Measurements from ENCODE around the gene SPECC1. TPM values are rescaled to one million over a fixed set of nuclear protein-coding genes. Genes with fewer than 3 reads are reported as not detected.

SPECC1 gene
- total RNA-seq, 1 donor from 2014 or later = 83.0 TPM

DNA sequence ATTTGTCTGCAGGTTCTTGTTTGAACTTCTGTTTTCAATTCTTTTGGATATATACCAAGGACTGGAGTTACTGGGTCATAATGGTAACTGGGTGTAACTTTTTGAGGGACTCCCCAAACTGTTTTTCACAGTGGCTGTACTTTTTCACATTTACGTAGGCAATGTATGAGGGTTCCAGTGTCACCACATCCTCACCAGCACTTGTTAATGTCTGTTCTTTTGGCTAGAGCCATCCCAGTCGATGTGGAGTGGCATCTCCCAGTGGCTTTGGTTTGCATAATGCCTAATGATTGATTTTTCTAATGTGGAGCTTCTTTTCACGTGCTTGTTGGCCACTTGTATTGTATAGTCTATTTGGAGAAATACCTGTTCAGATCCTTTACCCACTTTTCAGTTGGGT lies 59.3 kb downstream of the SPECC1 start:
- no peak for FAIRE-seq
- H3K4me1 Mint-ChIP-seq (ENCODE audit: low read depth, unreplicated experiment) = peaks cover 16% of the 10 kb centered on the region
- no peaks in the 10 kb centered on the region for H3K36me3 ChIP-seq (ENCODE audit: insufficient read depth, low read length)

GRCh38 chr17:20071824-20072691 lies 62.9 kb downstream of the SPECC1 start:
- FAIRE-seq = no peak
- Histone ChIP-seq H3K9ac (ENCODE audit: low read length) (no peak overlapping the region), H3K27ac (ENCODE audit: low read depth, low read length) (no peak overlapping the region), H4K20me1 (ENCODE audit: insufficient read depth, low read length) (no peaks in the 10 kb centered on the region), H2AFZ (ENCODE audit: low read depth, low read length) (no peak overlapping the region), H3K4me1 (ENCODE audit: insufficient read depth, low read length) (peaks cover 10% of the 10 kb centered on the region), H3K4me3 (ENCODE audit: insufficient read depth, low read depth, low read length) (no peak overlapping the region), H3K9me3 (ENCODE audit: insufficient read depth, low read depth, low read length) (no peaks in the 10 kb centered on the region), H3K27me3 (ENCODE audit: insufficient read depth, low read length) (no peaks in the 10 kb centered on the region), H3K36me3 (ENCODE audit: insufficient read depth, low read length) (no peaks in the 10 kb centered on the region), H3K4me2 (ENCODE audit: low read length) (no peak overlapping the region), H3K79me2 (ENCODE audit: insufficient read depth, low read length) (no peaks in the 10 kb centered on the region)
- no peak for TF ChIP-seq EZH2 (IDR thresholded peaks at IDR 0.05; ENCODE audit: insufficient read depth, low read length)
- TF ChIP-seq, protein P1, sequence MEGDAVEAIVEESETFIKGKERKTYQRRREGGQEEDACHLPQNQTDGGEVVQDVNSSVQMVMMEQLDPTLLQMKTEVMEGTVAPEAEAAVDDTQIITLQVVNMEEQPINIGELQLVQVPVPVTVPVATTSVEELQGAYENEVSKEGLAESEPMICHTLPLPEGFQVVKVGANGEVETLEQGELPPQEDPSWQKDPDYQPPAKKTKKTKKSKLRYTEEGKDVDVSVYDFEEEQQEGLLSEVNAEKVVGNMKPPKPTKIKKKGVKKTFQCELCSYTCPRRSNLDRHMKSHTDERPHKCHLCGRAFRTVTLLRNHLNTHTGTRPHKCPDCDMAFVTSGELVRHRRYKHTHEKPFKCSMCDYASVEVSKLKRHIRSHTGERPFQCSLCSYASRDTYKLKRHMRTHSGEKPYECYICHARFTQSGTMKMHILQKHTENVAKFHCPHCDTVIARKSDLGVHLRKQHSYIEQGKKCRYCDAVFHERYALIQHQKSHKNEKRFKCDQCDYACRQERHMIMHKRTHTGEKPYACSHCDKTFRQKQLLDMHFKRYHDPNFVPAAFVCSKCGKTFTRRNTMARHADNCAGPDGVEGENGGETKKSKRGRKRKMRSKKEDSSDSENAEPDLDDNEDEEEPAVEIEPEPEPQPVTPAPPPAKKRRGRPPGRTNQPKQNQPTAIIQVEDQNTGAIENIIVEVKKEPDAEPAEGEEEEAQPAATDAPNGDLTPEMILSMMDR (IDR thresholded peaks at IDR 0.05; ENCODE audit: insufficient read depth, low read depth, low read length) = no peak
- no peaks in the 10 kb centered on the region for H3K36me3 Mint-ChIP-seq (ENCODE audit: low read depth, unreplicated experiment)
- no peak overlapping the region for H3K4me3 Mint-ChIP-seq (ENCODE audit: unreplicated experiment)
- no peak for DNase-seq (ENCODE audit: low read depth)
- no peaks in the 10 kb centered on the region for H3K9me3 Mint-ChIP-seq (ENCODE audit: unreplicated experiment)
- peaks cover 17% of the 10 kb centered on the region for H3K4me1 Mint-ChIP-seq (ENCODE audit: low read depth, unreplicated experiment)
- H3K27me3 Mint-ChIP-seq (ENCODE audit: low read depth, unreplicated experiment) = no peaks in the 10 kb centered on the region
- H3K27ac Mint-ChIP-seq (ENCODE audit: unreplicated experiment) = no peak overlapping the region

More for the DNA sequence above, 59.3 kb downstream of the SPECC1 start:
- H3K9ac ChIP-seq (ENCODE audit: low read length) = no peak overlapping the region
- no peak overlapping the region for H2AFZ ChIP-seq (ENCODE audit: low read depth, low read length)
- no peaks in the 10 kb centered on the region for H3K27me3 Mint-ChIP-seq (ENCODE audit: low read depth, unreplicated experiment)
- peaks cover 2% of the 10 kb centered on the region for H3K36me3 Mint-ChIP-seq (ENCODE audit: low read depth, unreplicated experiment)
- no peaks in the 10 kb centered on the region for H3K9me3 Mint-ChIP-seq (ENCODE audit: unreplicated experiment)
- TF ChIP-seq, protein P1 (IDR thresholded peaks at IDR 0.05; ENCODE audit: insufficient read depth, low read depth, low read length) = no peak
- no peak for TF ChIP-seq EZH2 (IDR thresholded peaks at IDR 0.05; ENCODE audit: insufficient read depth, low read length)
- H4K20me1 ChIP-seq (ENCODE audit: insufficient read depth, low read length) = no peaks in the 10 kb centered on the region
- H3K79me2 ChIP-seq (ENCODE audit: insufficient read depth, low read length) = no peaks in the 10 kb centered on the region
- no peak overlapping the region for H3K4me3 Mint-ChIP-seq (ENCODE audit: unreplicated experiment)
- H3K27ac Mint-ChIP-seq (ENCODE audit: unreplicated experiment) = no peak overlapping the region
- no peaks in the 10 kb centered on the region for H3K27me3 ChIP-seq (ENCODE audit: insufficient read depth, low read length)
- DNase-seq (ENCODE audit: low read depth) = no peak
- H3K9me3 ChIP-seq (ENCODE audit: insufficient read depth, low read depth, low read length) = no peaks in the 10 kb centered on the region
- peaks cover 33% of the 10 kb centered on the region for H3K4me1 ChIP-seq (ENCODE audit: insufficient read depth, low read length)
- H3K27ac ChIP-seq (ENCODE audit: low read depth, low read length) = no peak overlapping the region
- no peak overlapping the region for H3K4me3 ChIP-seq (ENCODE audit: insufficient read depth, low read depth, low read length)
- H3K4me2 ChIP-seq (ENCODE audit: low read length) = no peak overlapping the region

DNA sequence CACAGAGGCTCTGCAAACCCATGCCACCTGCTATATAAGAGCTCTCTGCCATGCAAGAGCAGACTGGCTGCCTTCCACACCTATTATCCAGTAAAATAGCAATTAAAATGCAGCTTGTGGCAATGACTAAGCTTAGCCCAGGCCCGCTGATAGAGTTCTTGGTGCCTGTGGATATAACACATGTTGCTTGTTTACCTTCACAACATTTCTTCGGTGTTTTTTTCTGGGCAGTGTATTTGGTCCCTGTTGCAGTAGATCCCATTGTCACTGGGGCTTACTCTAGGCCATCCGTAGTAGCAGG lies 63.5 kb downstream of the SPECC1 start:
- TF ChIP-seq, protein P1 (IDR thresholded peaks at IDR 0.05; ENCODE audit: insufficient read depth, low read depth, low read length) = no peak
- TF ChIP-seq EZH2 (IDR thresholded peaks at IDR 0.05; ENCODE audit: insufficient read depth, low read length) = no peak
- Histone ChIP-seq H3K27ac (ENCODE audit: low read depth, low read length) (no peak overlapping the region), H2AFZ (ENCODE audit: low read depth, low read length) (no peak overlapping the region), H4K20me1 (ENCODE audit: insufficient read depth, low read length) (no peaks in the 10 kb centered on the region), H3K9me3 (ENCODE audit: insufficient read depth, low read depth, low read length) (no peaks in the 10 kb centered on the region), H3K36me3 (ENCODE audit: insufficient read depth, low read length) (no peaks in the 10 kb centered on the region), H3K4me3 (ENCODE audit: insufficient read depth, low read depth, low read length) (no peak overlapping the region), H3K4me2 (ENCODE audit: low read length) (no peak overlapping the region), H3K27me3 (ENCODE audit: insufficient read depth, low read length) (no peaks in the 10 kb centered on the region), H3K4me1 (ENCODE audit: insufficient read depth, low read length) (peaks cover 10% of the 10 kb centered on the region), H3K79me2 (ENCODE audit: insufficient read depth, low read length) (no peaks in the 10 kb centered on the region), H3K9ac (ENCODE audit: low read length) (no peak overlapping the region)
- no peaks in the 10 kb centered on the region for H3K9me3 Mint-ChIP-seq (ENCODE audit: unreplicated experiment)
- DNase-seq (ENCODE audit: low read depth) (no peak), FAIRE-seq (no peak)
- no peaks in the 10 kb centered on the region for H3K36me3 Mint-ChIP-seq (ENCODE audit: low read depth, unreplicated experiment)
- H3K4me1 Mint-ChIP-seq (ENCODE audit: low read depth, unreplicated experiment) = peaks cover 17% of the 10 kb centered on the region
- no peak overlapping the region for H3K4me3 Mint-ChIP-seq (ENCODE audit: unreplicated experiment)
- H3K27me3 Mint-ChIP-seq (ENCODE audit: low read depth, unreplicated experiment) = no peaks in the 10 kb centered on the region
- H3K27ac Mint-ChIP-seq (ENCODE audit: unreplicated experiment) = no peak overlapping the region

All from astrocyte (in vitro differentiated cells and primary cell).